ENCODE measurements around the gene SWAP70.
A peak's percentile ranks its signal among the peaks of the same experiment; 100 is the strongest.

DNA sequence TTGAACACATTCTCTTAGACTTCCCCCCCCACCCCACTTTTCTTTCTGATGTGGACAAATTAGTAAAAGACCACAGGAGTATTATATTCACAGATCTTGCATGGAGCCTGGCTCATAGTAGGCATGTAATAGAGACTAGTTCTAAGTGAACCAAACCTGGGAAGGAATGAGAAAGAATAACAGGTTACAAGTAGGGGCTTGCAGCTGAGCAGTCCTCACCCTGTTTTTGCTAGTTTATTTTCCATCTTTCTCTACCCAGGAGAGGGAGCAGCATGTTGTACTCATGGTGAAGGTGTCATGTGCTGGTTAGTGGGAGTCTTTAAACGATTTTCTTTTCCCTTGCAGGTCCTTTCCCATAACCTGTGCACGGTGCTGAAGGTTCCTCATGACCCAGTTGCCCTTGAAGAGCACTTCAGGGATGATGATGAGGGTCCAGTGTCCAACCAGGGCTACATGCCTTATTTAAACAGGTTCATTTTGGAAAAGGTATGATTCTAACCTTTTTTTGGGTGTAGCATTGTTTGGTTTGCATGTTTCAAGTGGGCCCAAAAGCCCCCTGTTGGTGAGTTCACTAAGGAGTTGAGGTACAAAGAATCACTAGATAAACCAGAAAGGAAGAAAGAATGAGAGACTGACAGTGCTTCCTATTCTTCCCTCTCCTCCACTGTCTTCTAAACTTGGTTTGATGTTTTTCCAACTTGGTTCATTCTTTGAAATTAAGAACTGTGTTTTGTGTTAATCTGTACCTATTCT, 30.1 kb downstream of the SWAP70 start:
- TF ChIP-seq, protein P1, sequence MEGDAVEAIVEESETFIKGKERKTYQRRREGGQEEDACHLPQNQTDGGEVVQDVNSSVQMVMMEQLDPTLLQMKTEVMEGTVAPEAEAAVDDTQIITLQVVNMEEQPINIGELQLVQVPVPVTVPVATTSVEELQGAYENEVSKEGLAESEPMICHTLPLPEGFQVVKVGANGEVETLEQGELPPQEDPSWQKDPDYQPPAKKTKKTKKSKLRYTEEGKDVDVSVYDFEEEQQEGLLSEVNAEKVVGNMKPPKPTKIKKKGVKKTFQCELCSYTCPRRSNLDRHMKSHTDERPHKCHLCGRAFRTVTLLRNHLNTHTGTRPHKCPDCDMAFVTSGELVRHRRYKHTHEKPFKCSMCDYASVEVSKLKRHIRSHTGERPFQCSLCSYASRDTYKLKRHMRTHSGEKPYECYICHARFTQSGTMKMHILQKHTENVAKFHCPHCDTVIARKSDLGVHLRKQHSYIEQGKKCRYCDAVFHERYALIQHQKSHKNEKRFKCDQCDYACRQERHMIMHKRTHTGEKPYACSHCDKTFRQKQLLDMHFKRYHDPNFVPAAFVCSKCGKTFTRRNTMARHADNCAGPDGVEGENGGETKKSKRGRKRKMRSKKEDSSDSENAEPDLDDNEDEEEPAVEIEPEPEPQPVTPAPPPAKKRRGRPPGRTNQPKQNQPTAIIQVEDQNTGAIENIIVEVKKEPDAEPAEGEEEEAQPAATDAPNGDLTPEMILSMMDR (conservative IDR thresholded peaks at IDR 0.05 in 1 of 2, IDR thresholded peaks at IDR 0.05 in 1 of 2; ENCODE audit: extremely low read depth in 1 of 2, insufficient read depth in 1 of 2, low read depth in 1 of 2, low read length in 2 of 2): peak in 1 of 2 donors; percentile 16
- no peak for TF ChIP-seq EZH2 (IDR thresholded peaks at IDR 0.05; ENCODE audit: borderline replicate concordance, low read length)

Data from mammary epithelial cell (primary cell).